GM12801 (cell line): ENCODE results near the gene DNAJB6.

Experiments
- TF ChIP-seq, protein P1 (sequence below): IDR thresholded peaks from one replicate; pipeline ENCODE4 v1.5.1; 2011; ENCODE audit warnings: control low read depth; ENCODE audit not compliant: insufficient read length; ENCODE audit errors: extremely low read depth

The DNAJB6 gene

GRCh38 chr7:157441023-157441399 lies 104.2 kb downstream of the DNAJB6 start:
- TF ChIP-seq, protein P1, sequence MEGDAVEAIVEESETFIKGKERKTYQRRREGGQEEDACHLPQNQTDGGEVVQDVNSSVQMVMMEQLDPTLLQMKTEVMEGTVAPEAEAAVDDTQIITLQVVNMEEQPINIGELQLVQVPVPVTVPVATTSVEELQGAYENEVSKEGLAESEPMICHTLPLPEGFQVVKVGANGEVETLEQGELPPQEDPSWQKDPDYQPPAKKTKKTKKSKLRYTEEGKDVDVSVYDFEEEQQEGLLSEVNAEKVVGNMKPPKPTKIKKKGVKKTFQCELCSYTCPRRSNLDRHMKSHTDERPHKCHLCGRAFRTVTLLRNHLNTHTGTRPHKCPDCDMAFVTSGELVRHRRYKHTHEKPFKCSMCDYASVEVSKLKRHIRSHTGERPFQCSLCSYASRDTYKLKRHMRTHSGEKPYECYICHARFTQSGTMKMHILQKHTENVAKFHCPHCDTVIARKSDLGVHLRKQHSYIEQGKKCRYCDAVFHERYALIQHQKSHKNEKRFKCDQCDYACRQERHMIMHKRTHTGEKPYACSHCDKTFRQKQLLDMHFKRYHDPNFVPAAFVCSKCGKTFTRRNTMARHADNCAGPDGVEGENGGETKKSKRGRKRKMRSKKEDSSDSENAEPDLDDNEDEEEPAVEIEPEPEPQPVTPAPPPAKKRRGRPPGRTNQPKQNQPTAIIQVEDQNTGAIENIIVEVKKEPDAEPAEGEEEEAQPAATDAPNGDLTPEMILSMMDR = no peak

DNA sequence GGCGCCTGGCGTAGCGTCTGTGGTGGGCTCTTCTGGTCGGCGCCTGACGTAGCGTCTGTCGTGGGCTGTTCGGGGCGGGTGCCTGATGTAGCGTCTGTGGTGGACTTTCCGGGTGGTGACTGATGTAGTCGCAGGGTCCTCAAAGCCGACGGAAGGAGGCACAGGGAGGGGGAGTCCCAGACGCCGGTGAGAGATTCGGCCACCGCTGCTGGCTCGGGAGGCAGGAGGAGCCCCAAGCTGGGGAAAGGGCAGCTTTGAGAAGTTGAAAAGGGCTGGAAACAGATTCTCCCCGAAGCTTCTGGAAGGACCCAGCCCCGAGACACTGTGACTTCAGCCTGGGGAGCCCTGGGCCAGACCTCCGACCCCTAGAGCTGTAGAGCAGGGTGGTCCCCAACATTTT lies 105.7 kb downstream of the DNAJB6 start:
- TF ChIP-seq, protein P1 = no peak

DNA sequence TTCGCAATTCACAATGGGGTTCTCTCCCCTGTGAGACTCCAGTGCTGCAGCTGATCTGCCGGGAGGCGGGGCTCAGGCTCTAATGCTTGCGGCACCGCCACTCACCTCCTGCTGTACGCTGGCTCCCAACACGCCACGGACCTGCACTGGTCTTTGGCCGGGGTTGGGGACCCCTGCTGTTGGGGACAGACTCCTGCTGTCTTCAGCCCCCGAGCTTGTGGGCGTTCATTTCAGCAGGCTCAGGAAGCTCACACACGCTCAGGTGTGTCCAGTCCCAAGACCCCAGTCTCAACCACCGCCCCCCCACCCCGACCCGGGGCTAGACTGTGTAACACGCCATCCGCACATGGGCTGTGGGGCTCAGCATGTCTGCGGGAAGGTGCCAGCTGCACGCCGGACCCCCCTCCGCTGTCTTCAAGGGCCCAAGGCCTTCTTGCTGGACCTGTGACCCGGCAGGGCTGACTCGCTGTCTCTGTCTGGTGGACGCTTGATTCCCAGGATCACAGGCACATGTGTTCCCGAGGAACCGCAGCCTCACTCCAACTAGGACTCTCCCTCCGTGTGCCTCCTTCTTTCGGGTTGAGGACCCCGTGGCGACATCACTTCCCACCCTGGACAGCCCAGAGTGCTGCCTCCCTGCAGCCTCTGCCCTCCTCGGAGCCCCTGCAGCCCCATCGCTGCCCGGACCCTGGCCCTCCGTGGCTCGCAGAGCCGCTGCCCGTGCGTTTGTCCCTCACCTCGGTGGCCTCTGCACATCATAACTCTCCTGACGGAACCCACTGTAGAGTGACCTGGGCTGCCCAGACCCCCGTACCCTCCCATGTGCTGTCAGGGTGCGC lies 106.4 kb downstream of the DNAJB6 start:
- TF ChIP-seq, protein P1 = no peak

- TF ChIP-seq, protein P1 = no peak
Measured at GRCh38 chr7:157444011-157444842, 107.4 kb downstream of the DNAJB6 start.

DNA sequence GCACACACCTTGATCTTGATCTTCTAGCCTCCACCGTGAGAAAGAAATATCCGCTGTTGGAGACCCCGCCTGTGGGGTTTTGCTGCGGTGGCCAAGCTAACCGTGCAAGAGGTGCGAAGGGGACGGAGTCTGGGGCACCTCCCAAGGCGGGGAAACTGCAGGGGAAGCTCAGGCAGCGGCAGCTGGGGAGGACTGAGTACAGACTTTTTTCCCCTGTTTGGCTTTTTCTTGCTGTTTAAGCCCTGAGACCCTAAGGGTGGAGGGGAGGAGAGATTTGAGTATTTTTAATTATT lies 108.0 kb downstream of the DNAJB6 start:
- TF ChIP-seq, protein P1 = no peak

- TF ChIP-seq, protein P1 = no peak
Measured at GRCh38 chr7:157445246-157445955, 108.6 kb downstream of the DNAJB6 start.

GRCh38 chr7:157445956-157446295 lies 109.1 kb downstream of the DNAJB6 start:
- TF ChIP-seq, protein P1 = no peak
